HepG2 (cell line): Measurements from ENCODE around the gene MACROD2. TPM values are rescaled to one million over a fixed set of nuclear protein-coding genes. Genes with fewer than 3 reads are reported as not detected.
A peak's percentile ranks its signal among the peaks of the same experiment; 100 is the strongest.

Experiments used
- ATAC-seq: fragments of 200-7000 bp; cut with Tn5 transposase; 3 replicates; pipeline ENCODE4 v1.9.1; 2020; ENCODE audit warnings: mild to moderate bottlenecking, moderate library complexity
- BruUV-seq: library from RNA; stranded (reverse); fragments of 400-500 nt; replicated peaks from 2 replicates; lab custom pipeline; 2021; lab: Mats Ljungman, UMichigan
- CTCF ChIA-PET: fragments of 300-600 bp; formaldehyde crosslinking; extraction: SDS; loops from one replicate; lab custom pipeline; 2021; ENCODE audit warnings: low total read pairs, inconsistent platforms, low intra/inter-chr PET ratio; lab: Yijun Ruan, JAX
- POLR2A ChIA-PET: fragments of 350-600 bp; sonication (Branson Sonifier 250); formaldehyde crosslinking; loops from one replicate; lab custom pipeline; 2020; ENCODE audit warnings: antibody characterized with exemption, inconsistent platforms; lab: Yijun Ruan, JAX
- DNase-seq: peaks from one replicate; pipeline ENCODE4 v3.0.0-alpha.2; 2015; ENCODE audit warnings: low spot score
- FAIRE-seq: peaks from 3 replicates; lab custom pipeline; 2011; peaks lifted over from hg19 to GRCh38; lab: Jason Lieb, UNC
- H2AFZ ChIP-seq: one replicate; pipeline ENCODE4 v1.6.1; 2011; ENCODE audit warnings: low read length, inconsistent platforms
- H3K27ac ChIP-seq: fragments of 300-600 bp; 3 replicates; pipeline ENCODE4 v1.8.0; 2011; ENCODE audit warnings: mixed run types, mild to moderate bottlenecking, mixed read lengths, low read length, inconsistent platforms; ENCODE audit not compliant: insufficient read depth; ENCODE audit errors: extremely low read length
- H3K27me3 ChIP-seq, 2 experiments: fragments of 200-600 bp in 1 of 2; 2 replicates in 1 of 2; 3 replicates in 1 of 2; pipeline versions ENCODE4 v1.6.0 to v1.8.0; 2011; ENCODE audit warnings: low read length in 2 of 2, mild to moderate bottlenecking in 2 of 2, moderate library complexity in 2 of 2, inconsistent platforms in 1 of 2; ENCODE audit not compliant: insufficient read depth in 2 of 2, control insufficient read depth in 1 of 2
- H3K36me3 ChIP-seq, 2 experiments: fragments of 200-600 bp in 1 of 2; replicated peaks in 1 of 2; 2 replicates in 1 of 2; 3 replicates in 1 of 2; pipeline versions ENCODE4 v1.5.1 to v1.8.0; 2011; ENCODE audit warnings: low read length in 2 of 2, inconsistent platforms in 1 of 2; ENCODE audit not compliant: insufficient read depth in 2 of 2, control insufficient read depth in 1 of 2
- H3K4me1 ChIP-seq: 2 replicates; pipeline ENCODE4 v1.5.1; 2012; ENCODE audit warnings: low read length, inconsistent platforms; ENCODE audit not compliant: insufficient read depth
- H3K4me2 ChIP-seq: 2 replicates; pipeline ENCODE4 v1.6.0; 2011; ENCODE audit warnings: low read depth, low read length, inconsistent platforms
- H3K4me3 ChIP-seq, 3 experiments: fragments of 200-600 bp in 1 of 3; sonication (generic), shearing (Covaris generic) in 1 of 3; replicated peaks in 1 of 3; 2 replicates each; pipeline ENCODE4 v1.5.1; 2011 to 2016; ENCODE audit warnings: low read length in 3 of 3, inconsistent platforms in 2 of 3, low read depth in 2 of 3, mild to moderate bottlenecking in 2 of 3, control low read depth in 1 of 3, mixed read lengths in 1 of 3; ENCODE audit not compliant: insufficient read depth in 1 of 3
- H3K79me2 ChIP-seq: one replicate; pipeline ENCODE4 v1.6.1; 2011; ENCODE audit warnings: low read length, inconsistent platforms; ENCODE audit not compliant: insufficient read depth
- H3K9ac ChIP-seq: 2 replicates; pipeline ENCODE4 v1.6.0; 2011; ENCODE audit warnings: mild to moderate bottlenecking, low read depth, low read length, inconsistent platforms; ENCODE audit not compliant: insufficient read depth
- H3K9me3 ChIP-seq: 2 replicates; pipeline ENCODE4 v1.5.1; 2012; ENCODE audit warnings: mild to moderate bottlenecking, low read length
- H4K20me1 ChIP-seq: 2 replicates; pipeline ENCODE4 v1.6.0; 2011; ENCODE audit warnings: inconsistent platforms, mild to moderate bottlenecking, low read length, moderate library complexity; ENCODE audit not compliant: insufficient read depth
- AGO1 ChIP-seq: fragments of 200-400 bp; formaldehyde crosslinking; IDR thresholded peaks from 2 replicates; pipeline ENCODE4 v1.6.1; 2017; ENCODE audit warnings: mild to moderate bottlenecking, low read depth, low read length, moderate library complexity; ENCODE audit not compliant: poor library complexity, severe bottlenecking
- ETV5 ChIP-seq: IDR thresholded peaks from 2 replicates; pipeline ENCODE4 v1.6.1; 2018; ENCODE audit warnings: missing biosample characterization, missing genetic modification reagents, inconsistent platforms, borderline replicate concordance
- FOXA3 ChIP-seq: IDR thresholded peaks from 2 replicates; pipeline ENCODE4 v1.6.1; 2016; ENCODE audit warnings: missing genetic modification reagents, missing compliant biosample characterization
- HMG20B ChIP-seq: conservative IDR thresholded peaks from 2 replicates; pipeline ENCODE4 v1.6.1; 2016; ENCODE audit warnings: missing genetic modification reagents, missing compliant biosample characterization
- POLR2G ChIP-seq: fragments of 200-400 bp; formaldehyde crosslinking; IDR thresholded peaks from 2 replicates; pipeline ENCODE4 v1.6.1; 2018; ENCODE audit warnings: mild to moderate bottlenecking, low read depth, low read length, moderate library complexity
- RARA ChIP-seq: IDR thresholded peaks from 2 replicates; pipeline ENCODE4 v1.6.1; 2016; ENCODE audit warnings: missing genetic modification reagents, missing compliant biosample characterization
- RCOR2 ChIP-seq: IDR thresholded peaks from 2 replicates; pipeline ENCODE4 v1.6.1; 2016; ENCODE audit warnings: missing biosample characterization, missing genetic modification reagents
- TGIF2 ChIP-seq: IDR thresholded peaks from 2 replicates; pipeline ENCODE4 v1.6.1; 2016; ENCODE audit warnings: control low read depth, missing compliant biosample characterization
- TSC22D2 ChIP-seq: sonication (generic); formaldehyde crosslinking; IDR thresholded peaks from 2 replicates; pipeline ENCODE4 v1.5.1; 2020; ENCODE audit warnings: missing genetic modification reagents, mild to moderate bottlenecking, borderline replicate concordance
- ZNF468 ChIP-seq: sonication (generic); formaldehyde crosslinking; IDR thresholded peaks from 2 replicates; pipeline ENCODE4 v1.8.0; 2022; ENCODE audit warnings: mild to moderate bottlenecking, moderate library complexity, missing genetic modification reagents
- ZNF841 ChIP-seq: sonication (generic); formaldehyde crosslinking; IDR thresholded peaks from 2 replicates; pipeline ENCODE4 v1.8.1; 2023; ENCODE audit warnings: missing genetic modification reagents, borderline replicate concordance
- ZSCAN31 ChIP-seq: sonication (generic); formaldehyde crosslinking; IDR thresholded peaks from 2 replicates; pipeline ENCODE4 v1.5.0; 2020; ENCODE audit warnings: low read depth, mild to moderate bottlenecking, missing genetic modification reagents
- WGBS: methylation state at CpG from one replicate; pipeline ENCODE4 v1.1.6; 2017; ENCODE audit warnings: low lambda C conversion rate; 5-methylcytosine and 5-hydroxymethylcytosine counted together
- in situ Hi-C: cut with HindIII; loops from 2 replicates; pipeline ENCODE4 v1.10.0; 2017; ENCODE audit warnings: low pct_unique_long_range_greater_than_20kb; ENCODE audit not compliant: extremely low pct_ligation_motif_present
- intact Hi-C: fragments of 100-400 bp; cut with micrococcal nuclease; formaldehyde crosslinking; loops from one replicate; pipeline ENCODE4 v1.10.0; 2022; ENCODE audit not compliant: unreplicated experiment
- polyA plus RNA-seq, 8 experiments: library from polyadenylated mRNA; depleted of rRNA in 3 of 8; stranded (reverse) in 7 of 8; unstranded in 1 of 8; fragments of >200 nt; fragmentation: Illumina TruSeq in 4 of 8; extraction: Trizol in 4 of 8; gene quantifications; 2 replicates each; pipeline versions ENCODE4 v1.2.1 to v1.2.3, GENCODE V29; 2011 to 2016; ENCODE audit warnings: low read depth in 4 of 8, missing spikeins in 1 of 8, mixed read lengths in 1 of 8; ENCODE audit not compliant: insufficient read depth in 1 of 8
- total RNA-seq, 5 experiments: library from RNA; depleted of rRNA; stranded (reverse); fragments of >200 nt; fragmentation: Illumina TruSeq; extraction: Trizol; gene quantifications; 2 replicates each; pipeline ENCODE4 v1.2.3, GENCODE V29; 2016; ENCODE audit warnings: low read depth in 1 of 5
- TF ChIP-seq, protein P1 (sequence below): sonication (generic); formaldehyde crosslinking; conservative IDR thresholded peaks from 2 replicates; pipeline ENCODE4 v1.8.0; 2022; ENCODE audit warnings: mild to moderate bottlenecking, moderate library complexity, missing genetic modification reagents
- TF ChIP-seq, protein P2 (sequence below): sonication (generic); formaldehyde crosslinking; IDR thresholded peaks from 2 replicates; pipeline ENCODE4 v1.5.0; 2020; ENCODE audit warnings: mild to moderate bottlenecking, missing genetic modification reagents, moderate library complexity
- TF ChIP-seq, protein P3 (sequence below): sonication (generic); formaldehyde crosslinking; IDR thresholded peaks from 2 replicates; pipeline ENCODE4 v1.5.1; 2020; ENCODE audit warnings: missing genetic modification reagents, mild to moderate bottlenecking, borderline replicate concordance

MACROD2 gene
- total and polyA plus RNA-seq, 2 of the 13 experiments (the other 11 are each of a cell fraction or from before 2014, with no cell fraction given), result 0.13 to 0.51 TPM

DNA sequence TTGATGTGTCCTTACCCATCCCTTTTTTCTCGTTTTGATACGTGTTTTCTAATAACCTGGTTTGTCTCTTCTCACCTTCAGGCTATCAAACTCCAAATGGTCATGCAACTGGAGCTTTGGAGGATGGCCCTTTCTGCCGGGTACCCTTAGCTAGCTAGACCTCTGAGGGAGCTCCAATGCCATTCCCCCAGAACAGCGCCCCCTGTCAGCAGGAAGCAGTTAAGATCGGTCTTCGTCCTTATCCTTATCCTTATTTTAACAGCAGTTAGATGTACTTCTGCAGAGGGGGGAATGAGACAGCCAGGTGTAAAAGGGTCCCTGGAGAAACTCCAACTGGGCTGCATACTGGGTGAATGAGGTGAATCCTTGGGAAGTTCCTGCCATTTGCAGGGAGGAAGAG, 42.1 kb upstream of the MACROD2 start:
- Histone ChIP-seq H3K4me3 (no peak overlapping the region), H3K36me3 (no peaks in the 10 kb centered on the region), H4K20me1 (no peaks in the 10 kb centered on the region), H3K27me3 (no peaks in the 10 kb centered on the region), H3K9me3 (no peaks in the 10 kb centered on the region), H3K27ac (no peak overlapping the region), H3K79me2 (no peaks in the 10 kb centered on the region), H3K9ac (no peak overlapping the region), H2AFZ (no peak overlapping the region), H3K4me1 (no peaks in the 10 kb centered on the region), H3K4me2 (no peak overlapping the region)
- in situ Hi-C loops, result no loop called here
- BruUV-seq, result no TSS peak
- DNase-seq (peak; percentile 26), ATAC-seq (peak; percentile 70), FAIRE-seq (no peak)
- ChIA-PET CTCF (no interaction called here), POLR2A (no interaction called here)
- intact Hi-C loops, result loop anchor here (2.0 kb wide), 1 partner anchor 54 kb away; no protein-coding TSS in a partner anchor
- TF ChIP-seq, protein P1, sequence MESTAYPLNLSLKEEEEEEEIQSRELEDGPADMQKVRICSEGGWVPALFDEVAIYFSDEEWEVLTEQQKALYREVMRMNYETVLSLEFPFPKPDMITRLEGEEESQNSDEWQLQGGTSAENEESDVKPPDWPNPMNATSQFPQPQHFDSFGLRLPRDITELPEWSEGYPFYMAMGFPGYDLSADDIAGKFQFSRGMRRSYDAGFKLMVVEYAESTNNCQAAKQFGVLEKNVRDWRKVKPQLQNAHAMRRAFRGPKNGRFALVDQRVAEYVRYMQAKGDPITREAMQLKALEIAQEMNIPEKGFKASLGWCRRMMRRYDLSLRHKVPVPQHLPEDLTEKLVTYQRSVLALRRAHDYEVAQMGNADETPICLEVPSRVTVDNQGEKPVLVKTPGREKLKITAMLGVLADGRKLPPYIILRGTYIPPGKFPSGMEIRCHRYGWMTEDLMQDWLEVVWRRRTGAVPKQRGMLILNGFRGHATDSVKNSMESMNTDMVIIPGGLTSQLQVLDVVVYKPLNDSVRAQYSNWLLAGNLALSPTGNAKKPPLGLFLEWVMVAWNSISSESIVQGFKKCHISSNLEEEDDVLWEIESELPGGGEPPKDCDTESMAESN (CRISPR knock-in tag), result no peak
- TF ChIP-seq POLR2G, result no peak
- TF ChIP-seq, protein P2, sequence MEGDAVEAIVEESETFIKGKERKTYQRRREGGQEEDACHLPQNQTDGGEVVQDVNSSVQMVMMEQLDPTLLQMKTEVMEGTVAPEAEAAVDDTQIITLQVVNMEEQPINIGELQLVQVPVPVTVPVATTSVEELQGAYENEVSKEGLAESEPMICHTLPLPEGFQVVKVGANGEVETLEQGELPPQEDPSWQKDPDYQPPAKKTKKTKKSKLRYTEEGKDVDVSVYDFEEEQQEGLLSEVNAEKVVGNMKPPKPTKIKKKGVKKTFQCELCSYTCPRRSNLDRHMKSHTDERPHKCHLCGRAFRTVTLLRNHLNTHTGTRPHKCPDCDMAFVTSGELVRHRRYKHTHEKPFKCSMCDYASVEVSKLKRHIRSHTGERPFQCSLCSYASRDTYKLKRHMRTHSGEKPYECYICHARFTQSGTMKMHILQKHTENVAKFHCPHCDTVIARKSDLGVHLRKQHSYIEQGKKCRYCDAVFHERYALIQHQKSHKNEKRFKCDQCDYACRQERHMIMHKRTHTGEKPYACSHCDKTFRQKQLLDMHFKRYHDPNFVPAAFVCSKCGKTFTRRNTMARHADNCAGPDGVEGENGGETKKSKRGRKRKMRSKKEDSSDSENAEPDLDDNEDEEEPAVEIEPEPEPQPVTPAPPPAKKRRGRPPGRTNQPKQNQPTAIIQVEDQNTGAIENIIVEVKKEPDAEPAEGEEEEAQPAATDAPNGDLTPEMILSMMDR (CRISPR knock-in tag), result peak; percentile 47
- 11% methylated on average over 6 of the region's 6 CpGs for WGBS

DNA sequence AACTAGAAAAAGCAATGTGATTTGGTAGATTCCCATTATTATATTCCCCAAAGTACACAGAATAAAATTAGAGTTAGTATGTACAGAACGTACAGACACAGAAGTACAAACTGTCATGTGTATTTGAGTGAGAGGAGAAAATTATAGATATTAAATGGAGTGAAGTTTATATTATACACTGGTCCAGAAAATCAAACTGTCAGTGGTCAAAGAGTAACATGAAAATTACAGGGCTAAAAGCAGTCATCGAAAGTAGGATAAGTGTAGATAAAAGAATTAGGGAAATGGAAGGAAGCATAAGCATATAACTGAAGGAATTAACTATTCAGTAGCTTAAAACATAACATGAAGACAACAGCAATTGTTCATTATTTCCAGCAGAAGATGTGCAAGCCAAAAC, 35.2 kb upstream of the MACROD2 start:
- ATAC-seq, result no peak
- FAIRE-seq, result no peak
- Histone ChIP-seq H3K27ac (no peak overlapping the region), H2AFZ (no peak overlapping the region), H4K20me1 (no peaks in the 10 kb centered on the region), H3K4me2 (no peak overlapping the region), H3K4me1 (no peaks in the 10 kb centered on the region), H3K27me3 (peaks cover 0 to 4% of the 10 kb centered on the region in 2 experiments; a peak in 3 of 5 replicates), H3K9ac (no peak overlapping the region), H3K79me2 (no peaks in the 10 kb centered on the region), H3K4me3 (no peak overlapping the region), H3K9me3 (no peaks in the 10 kb centered on the region), H3K36me3 (no peaks in the 10 kb centered on the region)
- CTCF ChIA-PET, result no interaction called here
- intact Hi-C loops, result no loop called here
- no peak for DNase-seq
- no TSS peak for BruUV-seq
- POLR2A ChIA-PET, result no interaction called here
- in situ Hi-C loops, result no loop called here
- 0% methylated on average over 2 of the region's 2 CpGs for WGBS
- TF ChIP-seq RARA (CRISPR knock-in tag), result no peak
- TF ChIP-seq ETV5, result no peak
- no peak for TF ChIP-seq TSC22D2 (CRISPR knock-in tag)
- TF ChIP-seq ZSCAN31, result no peak
- no peak for TF ChIP-seq FOXA3 (CRISPR knock-in tag)
- no peak for TF ChIP-seq RCOR2 (CRISPR knock-in tag)
- TF ChIP-seq ZNF468 (CRISPR knock-in tag), result no peak
- TF ChIP-seq TGIF2 (CRISPR knock-in tag), result no peak
- no peak for TF ChIP-seq AGO1
- no peak for TF ChIP-seq HMG20B
- no peak for TF ChIP-seq ZNF841
- TF ChIP-seq, protein P3, sequence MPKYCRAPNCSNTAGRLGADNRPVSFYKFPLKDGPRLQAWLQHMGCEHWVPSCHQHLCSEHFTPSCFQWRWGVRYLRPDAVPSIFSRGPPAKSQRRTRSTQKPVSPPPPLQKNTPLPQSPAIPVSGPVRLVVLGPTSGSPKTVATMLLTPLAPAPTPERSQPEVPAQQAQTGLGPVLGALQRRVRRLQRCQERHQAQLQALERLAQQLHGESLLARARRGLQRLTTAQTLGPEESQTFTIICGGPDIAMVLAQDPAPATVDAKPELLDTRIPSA (CRISPR knock-in tag), result no peak
